Activated naive CD4-positive, alpha-beta T cell (primary cell): ENCODE measurements around the gene LHX6.

Source experiments
- DNase-seq, 4 experiments: peaks; one replicate each; lab custom pipeline; 2025; lab: John Stamatoyannopoulos, UW

Gene LHX6

DNA sequence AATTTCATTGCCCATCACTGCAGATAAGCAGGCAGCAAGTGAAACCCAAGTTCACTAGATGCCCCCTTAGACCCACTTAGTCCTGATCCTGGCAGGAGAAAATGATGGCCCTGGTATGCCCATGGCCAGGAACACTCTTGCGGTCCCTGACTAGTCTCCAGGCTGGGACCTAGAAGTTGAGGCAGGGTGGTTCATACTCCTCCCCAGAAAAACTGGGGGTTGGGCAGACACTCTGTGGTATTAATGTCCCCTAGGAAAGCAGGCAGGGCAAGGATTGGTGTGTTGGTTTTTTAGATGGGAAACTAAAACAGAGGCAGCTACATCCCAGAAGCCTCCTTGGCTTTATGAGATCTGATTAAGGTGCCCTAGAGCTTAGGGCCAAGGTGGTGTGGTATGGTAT, 13.1 kb downstream of the LHX6 start:
- no peak for DNase-seq

DNA sequence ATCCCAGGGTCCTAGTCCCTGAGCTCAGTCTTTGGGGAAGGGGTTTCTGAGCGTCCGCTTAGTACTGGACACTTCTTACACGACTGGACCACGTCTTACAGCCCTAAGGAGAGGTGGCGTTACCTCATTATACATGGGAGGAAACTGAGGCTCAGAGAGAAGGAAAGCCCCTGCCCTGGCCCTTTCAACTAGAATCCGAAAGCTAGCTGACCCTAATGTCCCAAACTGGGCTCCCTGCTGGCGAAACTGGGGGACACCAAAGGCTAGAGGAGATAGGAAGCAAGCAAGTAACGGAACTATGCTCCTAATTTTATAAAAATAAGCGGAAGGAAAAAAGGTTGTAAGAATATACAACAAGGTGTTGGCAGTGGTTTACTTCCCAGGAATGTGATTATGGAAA, 14.2 kb downstream of the LHX6 start:
- DNase-seq: no peak

DNA sequence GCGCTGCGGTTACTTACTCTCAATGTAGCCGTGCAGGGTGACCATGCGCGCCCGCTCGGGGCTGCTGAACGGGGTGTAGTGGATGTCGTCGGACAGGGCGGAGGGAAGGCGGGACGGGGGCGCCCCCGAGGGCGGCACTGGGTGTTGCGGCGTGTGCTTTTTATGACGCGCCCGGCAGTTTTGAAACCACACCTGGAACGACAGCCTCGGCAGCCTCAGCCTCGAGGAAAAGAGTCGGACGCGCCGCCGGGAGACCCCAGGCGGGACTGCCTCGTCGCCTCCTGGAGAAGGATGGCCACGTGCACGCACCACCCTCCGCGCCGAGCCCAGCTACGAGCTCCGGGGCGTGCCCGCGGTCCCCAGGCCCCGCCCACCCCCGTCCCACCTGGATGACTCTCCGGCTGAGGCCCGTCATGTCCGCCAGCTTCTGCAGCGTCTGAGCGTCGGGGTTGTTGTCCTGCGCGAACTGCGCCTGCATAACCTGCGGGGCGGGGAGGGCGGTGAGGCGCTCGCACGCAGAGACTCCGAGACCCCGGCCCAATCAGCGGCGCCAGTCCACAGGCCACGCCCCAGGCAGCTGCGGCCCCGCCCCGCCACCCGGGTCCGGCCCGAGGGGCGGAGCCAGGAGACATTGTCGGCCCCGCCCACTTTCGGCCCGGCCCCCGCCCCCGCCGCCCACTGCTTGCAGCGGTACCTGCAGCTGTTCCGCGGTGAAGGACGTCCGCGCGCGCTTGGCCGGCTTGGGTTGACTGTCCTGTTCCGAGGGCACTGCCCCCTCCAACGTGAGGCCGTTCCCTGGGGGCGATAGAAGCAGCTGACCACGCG, 15.0 kb downstream of the LHX6 start:
- DNase-seq: peak in 1 of 4 experiments; percentile 27

GRCh38 chr9:122213102-122213588, 15.6 kb downstream of the LHX6 start:
- no peak for DNase-seq

GRCh38 chr9:122212473-122213004, 16.2 kb downstream of the LHX6 start:
- DNase-seq: no peak

GRCh38 chr9:122209451-122209850, 19.3 kb downstream of the LHX6 start:
- no peak for DNase-seq

DNA sequence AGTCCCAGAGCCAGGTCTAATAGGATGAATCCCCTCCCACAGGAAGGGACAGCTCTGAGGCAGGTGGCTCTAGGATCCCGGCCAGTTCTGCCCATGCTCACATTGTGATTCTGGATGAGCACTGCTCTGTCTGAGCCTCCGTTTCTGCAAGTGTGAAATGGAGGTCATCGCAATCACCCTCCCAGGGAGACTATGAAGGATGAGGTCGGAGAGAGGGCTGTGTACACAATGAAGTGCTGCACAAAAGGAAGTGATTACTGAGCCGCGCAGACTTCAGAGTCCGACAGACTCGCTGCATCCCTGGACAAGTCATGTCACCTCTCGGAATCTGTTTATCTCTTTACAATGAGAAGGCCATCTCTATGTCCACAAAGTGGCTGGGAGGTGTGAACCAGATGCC, 21.7 kb downstream of the LHX6 start:
- no peak for DNase-seq

- DNase-seq: no peak
Measured at GRCh38 chr9:122206118-122207046, 22.4 kb downstream of the LHX6 start.

GRCh38 chr9:122205176-122205575, 23.6 kb downstream of the LHX6 start:
- DNase-seq: no peak

DNA sequence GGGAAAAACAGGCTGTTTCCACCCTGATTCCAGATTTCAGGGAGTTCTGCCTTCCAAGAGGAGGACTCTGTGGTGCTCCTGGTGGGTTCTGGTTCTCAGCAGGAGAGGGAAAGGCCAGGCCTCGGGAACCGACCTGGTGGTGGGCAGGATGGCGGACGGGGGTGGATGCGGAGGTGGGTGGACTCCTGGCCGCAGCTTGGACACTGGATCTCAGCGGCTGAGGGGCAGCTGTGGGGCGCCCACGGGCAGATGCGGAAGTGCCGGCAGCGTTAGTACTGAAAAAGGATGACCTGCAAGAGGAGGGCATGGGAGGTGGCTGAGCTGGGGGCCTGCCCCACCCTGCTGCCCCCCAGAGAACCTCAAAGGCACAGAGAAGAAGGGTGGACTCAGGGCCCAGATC, 24.3 kb downstream of the LHX6 start:
- no peak for DNase-seq

- no peak for DNase-seq
Measured at GRCh38 chr9:122204055-122204454, 24.7 kb downstream of the LHX6 start.

DNA sequence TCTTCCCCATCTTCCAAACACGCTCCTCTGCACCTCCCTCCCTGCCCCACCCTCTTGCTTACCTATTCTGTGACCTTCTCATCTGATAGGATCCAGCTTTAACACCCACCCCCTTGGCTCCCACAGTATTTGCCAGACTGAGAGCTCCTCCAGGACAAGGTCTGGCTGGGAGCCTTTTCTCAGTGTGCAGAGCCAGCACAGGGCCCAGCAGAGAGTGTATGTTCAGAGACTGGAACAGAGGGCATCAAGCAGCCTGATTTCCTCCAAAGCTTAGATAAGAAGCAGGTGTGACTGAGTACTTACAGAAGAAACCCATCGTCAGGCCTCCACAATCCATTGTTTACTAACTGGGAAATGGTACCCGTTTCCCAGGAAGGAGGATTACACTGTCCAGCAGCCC, 26.6 kb downstream of the LHX6 start:
- no peak for DNase-seq

- no peak for DNase-seq
Measured at GRCh38 chr9:122201641-122202040, 27.1 kb downstream of the LHX6 start.

GRCh38 chr9:122200960-122201595, 27.7 kb downstream of the LHX6 start:
- no peak for DNase-seq

DNA sequence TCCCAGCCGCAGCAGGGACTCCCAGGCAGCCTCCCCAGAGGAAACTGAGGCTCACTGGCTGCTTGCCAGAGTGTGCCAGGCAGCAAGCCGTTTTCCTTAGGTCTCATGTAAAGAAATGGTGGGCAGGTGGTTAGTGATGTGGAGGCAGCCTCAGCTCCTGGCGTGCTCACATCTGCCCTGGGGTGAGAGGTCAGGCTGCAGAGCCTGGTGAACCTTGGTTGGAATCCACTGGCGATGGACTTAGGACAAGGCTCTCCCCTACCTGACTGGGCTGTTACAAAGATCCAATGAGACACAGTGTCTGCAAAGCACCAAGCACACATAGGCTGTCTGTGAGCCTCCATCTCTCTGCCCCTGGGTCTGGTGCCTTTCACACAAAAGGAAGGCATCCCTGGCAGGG, 30.9 kb downstream of the LHX6 start:
- DNase-seq: no peak

DNA sequence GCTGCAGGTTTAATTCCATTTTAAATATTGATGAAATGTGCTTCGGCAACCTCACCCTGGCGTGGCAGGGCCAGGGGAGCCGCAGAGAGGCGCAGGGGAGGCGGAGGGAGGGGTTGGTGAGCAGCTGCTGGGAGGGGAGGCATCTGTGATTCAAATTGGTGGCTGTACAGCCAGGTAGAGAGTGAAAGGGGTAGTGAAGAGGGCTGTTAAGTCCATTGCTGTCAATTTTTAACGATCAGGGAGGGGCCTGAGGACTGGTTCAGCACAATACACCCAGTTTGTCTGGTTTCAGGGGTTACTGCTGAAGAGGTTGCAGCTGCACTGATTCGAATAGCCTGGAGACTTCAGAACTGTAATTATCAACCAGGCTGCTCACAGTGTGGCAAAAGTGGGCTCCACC, 31.3 kb downstream of the LHX6 start:
- no peak for DNase-seq

DNA sequence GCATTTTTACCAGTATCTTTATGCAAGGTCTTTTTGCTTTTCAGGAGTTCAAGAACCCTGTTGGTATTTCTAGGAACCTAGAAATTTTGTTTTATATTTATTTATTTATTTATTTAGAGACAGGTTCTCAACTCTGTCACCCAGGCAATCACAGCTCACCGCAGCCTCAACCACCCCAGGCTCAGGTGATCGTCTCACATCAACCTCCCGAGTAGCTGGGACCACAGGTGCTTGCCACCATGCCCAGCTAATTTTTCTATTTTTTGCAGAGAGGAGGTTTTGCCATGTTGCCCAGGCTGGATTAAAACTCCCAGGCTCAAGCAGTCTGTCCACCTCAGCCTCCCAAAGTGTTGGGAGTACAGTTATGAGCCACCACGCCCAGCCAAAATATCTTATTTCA, 32.9 kb downstream of the LHX6 start:
- DNase-seq: no peak

- no peak for DNase-seq
Measured at GRCh38 chr9:122193651-122194050, 35.1 kb downstream of the LHX6 start.

GRCh38 chr9:122192914-122193525, 35.7 kb downstream of the LHX6 start:
- no peak for DNase-seq

DNA sequence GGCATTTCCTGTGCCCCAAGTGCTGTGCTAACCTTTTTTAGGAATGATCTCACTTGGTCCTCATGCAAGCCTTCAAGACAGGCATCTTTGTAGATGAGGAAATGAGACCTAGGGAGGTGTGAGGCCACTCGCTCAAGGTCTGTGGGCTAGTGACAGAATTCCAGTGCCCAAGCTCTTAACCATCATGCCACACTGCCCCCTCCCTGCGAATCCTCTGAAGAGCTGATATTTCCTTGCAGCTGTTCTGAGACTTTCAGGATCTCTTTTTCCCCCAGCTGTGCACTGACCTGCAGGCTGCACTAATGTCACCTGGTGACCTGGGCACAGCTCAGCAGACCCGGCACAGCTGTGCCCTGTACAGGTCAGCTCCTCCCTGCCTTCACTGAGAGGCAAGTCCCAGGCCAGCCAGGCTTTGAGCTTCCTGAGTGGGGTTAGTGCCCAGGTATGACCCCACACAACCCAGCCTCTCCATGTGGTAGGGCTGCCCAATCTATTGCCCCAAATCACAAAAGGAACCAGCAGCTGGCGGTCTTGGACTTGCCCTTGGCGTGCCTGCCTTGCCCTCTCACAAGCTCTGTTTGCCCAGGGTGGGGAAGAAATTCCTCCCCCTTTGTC, 36.4 kb downstream of the LHX6 start:
- no peak for DNase-seq

GRCh38 chr9:122191584-122191983, 37.2 kb downstream of the LHX6 start:
- no peak for DNase-seq
